ENCODE results near the gene IFI44L. TPM values are rescaled to one million over a fixed set of nuclear protein-coding genes. Genes with fewer than 3 reads are reported as not detected.
A peak's percentile ranks its signal among the peaks of the same experiment; 100 is the strongest.

The IFI44L gene
- total and polyA plus RNA-seq, 2 of the 13 experiments (the other 11 are each of a cell fraction or from before 2014, with no cell fraction given) = 0.04 TPM

GRCh38 chr1:78617615-78618026 is 2.6 kb upstream of the IFI44L start (continued):
- TF ChIP-seq TFDP2 (CRISPR knock-in tag; IDR thresholded peaks at IDR 0.05) (peak; percentile 24; the same call in 1 of the 2 replicates), ZNF318 (CRISPR knock-in tag; IDR thresholded peaks at IDR 0.05) (no peak), GLI4 (CRISPR knock-in tag; IDR thresholded peaks at IDR 0.05; ENCODE audit: borderline replicate concordance) (no peak)
